ENCODE measurements around the gene FGFR3.

DNA sequence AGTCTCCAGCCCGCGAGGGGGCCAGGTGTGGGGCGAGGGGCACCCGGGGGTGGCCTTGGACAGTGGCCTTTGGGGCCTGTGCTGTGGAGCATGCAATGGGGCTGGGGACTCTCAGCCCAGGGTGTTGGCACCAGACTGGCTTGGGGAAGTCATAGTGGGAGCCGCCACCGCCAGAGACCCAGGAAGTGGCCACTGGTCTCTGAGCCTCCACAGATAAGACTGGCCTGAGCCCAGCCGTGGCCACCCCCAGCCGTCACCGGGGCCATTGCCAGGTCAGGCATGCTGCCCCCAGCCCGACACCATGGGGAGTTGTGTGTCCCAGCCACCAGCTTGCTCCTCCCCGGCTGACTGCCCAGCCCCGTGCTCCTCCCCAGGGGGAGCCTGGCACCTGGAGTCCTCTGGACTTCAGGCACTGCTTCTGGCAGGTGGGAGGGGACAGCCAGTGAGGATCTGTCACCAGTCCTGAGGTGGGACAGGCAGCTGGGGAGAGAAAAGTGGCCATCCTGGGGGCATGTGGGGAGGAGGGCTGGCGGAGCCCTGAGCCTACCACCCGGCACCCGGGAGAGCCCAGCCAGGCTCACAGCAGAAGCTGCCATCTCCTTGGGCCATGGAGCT, 39.3 kb upstream of the FGFR3 start:
- no peak for TF ChIP-seq CTCF (IDR thresholded peaks at IDR 0.05)
- TF ChIP-seq POLR2A (IDR thresholded peaks at IDR 0.05): no peak

Data from thyroid gland (tissue), 4 donors.